Measurements from ENCODE around the gene CRYBG3.
"Not testable (repeated sequence)": the region's sequence is repeated elsewhere in the genome, so short reads cannot be mapped to it uniquely, and the experiment has no call there.

The CRYBG3 gene

GRCh38 chr3:97901313-97902248, 79.8 kb downstream of the CRYBG3 start:
- DNase-seq, result no peak

DNA sequence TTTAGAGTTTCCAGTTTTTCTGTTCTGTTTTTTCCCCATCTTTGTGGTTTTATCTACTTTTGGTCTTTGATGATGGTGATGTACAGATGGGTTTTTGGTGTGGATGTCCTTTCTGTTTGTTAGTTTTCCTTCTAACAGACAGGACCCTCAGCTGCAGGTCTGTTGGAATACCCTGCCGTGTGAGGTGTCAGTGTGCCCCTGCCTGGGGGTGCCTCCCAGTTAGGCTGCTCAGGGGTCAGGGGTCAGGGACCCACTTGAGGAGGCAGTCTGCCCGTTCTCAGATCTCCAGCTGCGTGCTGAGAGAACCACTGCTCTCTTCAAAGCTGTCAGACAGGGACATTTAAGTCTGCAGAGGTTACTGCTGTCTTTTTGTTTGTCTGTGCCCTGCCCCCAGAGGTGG, 88.0 kb downstream of the CRYBG3 start:
- not testable (repeated sequence) for DNase-seq

DNA sequence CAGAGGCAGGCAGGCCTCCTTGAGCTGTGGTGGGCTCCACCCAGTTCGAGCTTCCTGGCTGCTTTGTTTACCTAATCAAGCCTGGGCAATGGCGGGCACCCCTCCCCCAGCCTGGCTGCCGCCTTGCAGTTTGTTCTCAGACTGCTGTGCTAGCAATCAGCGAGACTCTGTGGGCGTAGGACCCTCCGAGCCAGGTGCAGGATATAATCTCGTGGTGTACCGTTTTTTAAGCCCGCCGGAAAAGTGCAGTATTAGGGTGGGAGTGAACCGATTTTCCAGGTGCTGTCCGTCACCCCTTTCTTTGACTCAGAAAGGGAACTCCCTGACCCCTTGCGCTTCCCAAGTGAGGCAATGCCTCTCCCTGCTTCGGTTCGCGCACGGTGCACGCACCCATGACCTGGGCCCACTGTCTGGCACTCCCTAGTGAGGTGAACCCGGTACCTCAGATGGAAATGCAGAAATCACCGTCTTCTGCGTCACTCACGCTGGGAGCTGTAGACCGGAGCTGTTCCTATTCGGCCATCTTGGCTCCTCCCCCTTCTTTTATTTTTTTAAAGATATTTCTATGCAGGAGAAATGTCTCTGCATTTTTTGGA, 88.5 kb downstream of the CRYBG3 start:
- not testable (repeated sequence) for DNase-seq

DNA sequence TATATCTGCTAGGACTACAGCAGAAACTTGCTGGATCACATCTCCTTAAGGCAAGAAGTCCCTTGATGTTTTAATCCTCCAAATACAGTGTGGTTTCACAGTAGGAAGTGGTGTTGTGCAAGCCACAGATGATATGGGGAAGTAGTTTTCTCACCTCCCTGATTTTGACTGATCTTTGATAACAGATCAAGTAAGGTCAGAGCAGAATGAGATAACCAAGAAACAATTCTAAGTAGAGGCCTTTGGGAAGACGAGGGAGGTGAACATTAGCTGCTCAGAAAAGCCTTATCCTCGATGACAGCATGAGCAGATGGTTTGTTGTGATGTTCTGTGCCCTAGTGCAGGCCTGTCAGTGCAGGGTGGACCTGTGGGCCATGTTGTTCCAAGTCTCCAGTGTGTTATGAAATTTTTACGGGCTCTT, 89.1 kb downstream of the CRYBG3 start:
- DNase-seq, result no peak

DNA sequence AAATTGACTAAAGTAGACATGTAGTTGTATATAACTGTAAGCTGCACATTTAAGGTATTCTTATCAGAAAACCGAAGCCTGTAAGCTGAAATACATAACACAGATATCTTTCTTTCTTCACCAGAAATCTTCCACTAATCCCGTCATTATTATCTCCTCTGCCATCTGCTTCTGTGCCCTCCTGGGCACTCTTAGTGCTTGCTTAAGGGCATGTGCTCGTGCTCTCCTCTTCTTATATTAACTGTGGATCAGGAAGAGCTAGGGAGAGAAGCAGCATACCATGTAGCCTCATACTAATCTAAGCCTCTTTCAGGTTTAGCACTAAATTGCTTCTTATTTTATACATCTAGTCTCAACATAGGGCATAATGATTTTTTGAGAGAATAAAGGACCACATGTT, 89.6 kb downstream of the CRYBG3 start:
- no peak for DNase-seq

DNA sequence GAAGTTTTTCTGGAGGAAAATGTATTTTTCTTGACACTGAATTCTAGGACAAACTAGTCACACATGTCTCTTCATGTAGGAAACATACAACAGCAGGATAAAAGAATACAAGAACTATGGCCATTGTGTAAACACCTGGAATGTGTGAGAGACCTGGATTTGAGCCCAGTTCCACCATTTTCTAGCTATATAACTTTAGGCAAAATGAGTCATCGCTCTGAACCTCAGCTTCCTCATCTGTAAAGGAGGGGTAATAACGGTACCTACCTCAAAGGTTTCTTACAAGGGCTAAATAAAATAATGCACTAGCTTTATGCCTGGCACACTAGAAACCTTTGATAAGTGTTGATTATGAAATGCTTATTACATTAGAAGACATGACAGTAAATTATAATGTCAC, 92.6 kb downstream of the CRYBG3 start:
- no peak for DNase-seq

DNA sequence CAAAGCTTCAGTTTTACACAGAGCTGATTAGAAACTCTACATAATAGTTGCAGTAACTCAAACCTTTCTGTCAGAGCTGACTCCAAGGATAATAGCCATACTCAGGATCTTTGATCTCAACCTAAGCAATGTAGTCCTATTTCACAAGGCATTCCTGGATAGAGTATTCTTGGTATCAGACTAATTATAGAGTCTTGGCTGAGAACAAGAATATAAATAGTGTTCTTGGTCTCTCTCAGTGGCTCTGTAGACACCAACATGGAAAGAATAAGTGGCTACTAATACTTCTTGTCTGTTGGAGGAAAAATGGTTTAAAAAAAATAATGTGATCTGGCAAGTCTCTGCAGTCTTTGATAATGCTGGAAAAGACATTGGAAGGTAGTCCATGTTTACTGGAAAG, 94.8 kb downstream of the CRYBG3 start:
- no peak for DNase-seq

DNA sequence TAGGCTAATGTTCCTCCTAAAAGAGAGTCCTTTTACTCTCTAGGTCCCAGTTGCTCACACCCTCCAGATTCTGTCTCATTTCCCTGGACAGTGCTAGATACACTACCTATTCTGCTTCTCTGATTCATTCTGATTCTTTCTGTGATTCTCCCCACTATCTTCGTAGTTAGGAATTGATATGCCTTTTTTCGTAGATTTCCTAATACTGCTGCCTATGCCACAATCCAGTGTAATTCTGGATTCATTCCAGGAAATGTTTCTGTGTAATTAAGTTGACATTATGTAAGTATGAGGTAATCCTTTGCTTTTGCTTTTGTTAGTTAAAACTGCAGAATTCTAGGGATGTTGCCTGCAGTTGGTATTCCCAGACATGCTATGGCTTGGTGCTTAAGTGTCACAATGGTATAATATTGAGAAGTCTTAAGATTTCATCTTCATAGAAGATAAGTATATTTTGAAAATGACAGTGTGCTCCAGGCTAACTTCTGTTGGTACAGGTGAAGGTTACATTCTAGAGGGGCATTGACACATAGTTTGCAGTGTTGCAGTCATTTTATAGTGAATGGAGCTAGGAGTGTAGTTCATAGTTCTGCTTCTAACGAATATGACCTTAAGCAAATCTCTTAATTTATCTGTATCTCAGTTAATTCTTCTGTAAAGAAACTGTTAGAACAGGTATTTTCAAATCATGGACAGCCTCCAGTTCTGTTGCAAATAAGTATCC, 96.2 kb downstream of the CRYBG3 start:
- DNase-seq, result no peak

DNA sequence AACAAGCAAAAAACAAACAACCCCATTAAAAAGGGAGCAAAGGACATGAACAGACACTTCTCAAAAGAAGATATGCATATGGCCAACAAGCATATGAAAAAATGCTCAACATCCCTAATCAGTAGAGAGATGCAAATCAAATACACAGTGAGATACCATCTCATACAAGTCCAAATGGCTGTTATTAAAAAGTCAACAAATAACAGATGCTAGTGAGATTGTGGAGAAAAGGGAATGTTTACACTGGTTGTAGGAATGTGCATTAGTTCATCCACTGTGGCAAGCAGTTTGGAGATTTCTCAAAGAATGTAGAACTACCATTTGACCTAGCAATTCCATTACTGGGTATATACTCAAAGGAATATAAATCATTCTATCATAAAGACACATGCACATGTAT, 105.9 kb downstream of the CRYBG3 start:
- peak; percentile 9 for DNase-seq

GRCh38 chr3:97928986-97929385, 107.2 kb downstream of the CRYBG3 start:
- no peak for DNase-seq

- peak; percentile 47 for DNase-seq
Observed at GRCh38 chr3:97930018-97930417, 108.2 kb downstream of the CRYBG3 start.

DNA sequence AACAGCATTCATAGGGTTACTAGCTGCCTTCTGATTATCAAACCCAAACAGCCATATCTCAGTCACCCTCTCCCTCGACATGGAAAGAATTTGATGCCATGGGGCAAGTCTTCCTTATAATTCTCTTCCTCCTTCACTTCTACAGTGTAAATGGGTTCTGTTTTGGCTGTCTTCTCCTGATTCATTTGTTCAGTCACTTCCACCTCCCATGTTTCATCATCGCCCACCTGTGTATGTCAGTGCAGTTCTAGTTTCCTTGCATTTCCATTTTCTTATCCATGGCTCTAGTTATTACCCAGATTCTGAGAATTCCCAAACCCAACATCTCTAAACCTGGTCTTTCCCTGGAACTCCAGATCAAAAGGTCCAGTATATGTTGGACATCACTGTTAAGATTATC, 109.4 kb downstream of the CRYBG3 start:
- no peak for DNase-seq

GRCh38 chr3:97932387-97932801, 110.6 kb downstream of the CRYBG3 start:
- no peak for DNase-seq

DNA sequence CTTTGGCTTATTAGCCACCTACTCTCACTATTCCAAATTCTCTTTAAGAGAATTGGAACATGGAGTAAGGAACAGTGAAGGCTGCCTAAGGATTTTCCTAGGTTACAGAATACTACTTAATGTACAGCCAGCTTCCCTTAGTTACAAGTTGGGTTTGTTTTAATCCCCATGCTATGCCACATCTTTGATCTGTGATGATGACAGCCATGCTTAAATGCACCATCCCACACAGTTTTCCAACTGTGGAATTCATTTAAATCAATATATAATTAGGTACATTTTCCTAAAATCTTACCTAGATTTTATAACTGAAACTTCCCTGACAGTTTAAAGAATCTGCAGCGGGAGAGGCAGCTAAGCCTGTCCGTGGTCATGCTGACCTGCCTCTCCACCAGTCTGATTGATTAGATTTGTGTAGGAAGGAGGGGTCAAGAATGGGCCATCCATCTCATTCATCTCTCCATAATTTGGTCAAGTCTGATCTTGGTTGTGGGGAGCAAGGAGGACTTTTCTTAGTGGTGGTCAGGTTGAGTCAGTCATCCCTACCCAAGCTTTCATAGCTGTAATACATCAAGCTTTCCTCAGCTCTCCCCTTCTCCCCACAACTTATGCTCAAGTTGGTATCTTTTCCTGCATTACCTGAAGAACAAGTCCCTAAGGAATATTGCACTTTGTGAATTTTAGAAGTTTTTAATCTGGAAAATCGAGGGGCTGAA, 113.3 kb downstream of the CRYBG3 start:
- DNase-seq, result no peak

DNA sequence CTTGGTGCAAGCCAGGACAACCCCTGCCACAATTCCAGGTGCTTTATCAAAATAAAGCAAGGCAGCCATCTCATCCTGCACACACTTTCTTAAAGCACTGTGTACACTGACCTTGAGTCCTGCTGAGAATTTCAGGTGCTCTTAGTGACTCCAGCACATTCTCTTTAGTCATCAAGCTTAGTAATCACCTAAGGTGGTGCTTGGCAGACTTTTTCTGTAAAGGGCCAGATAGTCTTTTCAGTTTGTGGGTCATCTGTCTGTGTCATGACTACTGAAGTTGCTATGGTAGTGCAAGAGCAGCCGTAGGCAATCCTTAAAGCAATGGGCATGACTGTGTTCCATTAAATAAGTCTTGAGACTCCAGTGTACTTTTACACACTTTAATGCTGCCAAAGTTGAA, 114.0 kb downstream of the CRYBG3 start:
- DNase-seq, result no peak

DNA sequence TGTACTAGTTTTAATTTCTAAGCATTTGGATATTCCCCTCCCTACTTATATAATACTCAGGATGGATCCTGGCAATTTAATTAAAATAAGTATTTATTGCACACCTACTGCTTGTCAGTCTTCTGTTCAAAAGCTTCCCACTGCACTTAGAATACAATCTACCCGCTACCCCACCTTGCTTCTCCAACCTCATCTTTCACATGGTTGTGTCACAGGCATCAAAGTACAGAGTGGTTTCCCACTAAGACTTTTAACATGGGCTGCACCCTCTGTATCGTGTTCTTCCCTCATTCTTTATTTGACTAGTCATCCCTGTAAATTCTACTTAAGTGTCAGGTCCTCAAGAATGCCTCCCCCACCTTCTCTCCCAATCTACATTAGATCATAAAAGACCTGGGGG, 115.4 kb downstream of the CRYBG3 start:
- no peak for DNase-seq

DNA sequence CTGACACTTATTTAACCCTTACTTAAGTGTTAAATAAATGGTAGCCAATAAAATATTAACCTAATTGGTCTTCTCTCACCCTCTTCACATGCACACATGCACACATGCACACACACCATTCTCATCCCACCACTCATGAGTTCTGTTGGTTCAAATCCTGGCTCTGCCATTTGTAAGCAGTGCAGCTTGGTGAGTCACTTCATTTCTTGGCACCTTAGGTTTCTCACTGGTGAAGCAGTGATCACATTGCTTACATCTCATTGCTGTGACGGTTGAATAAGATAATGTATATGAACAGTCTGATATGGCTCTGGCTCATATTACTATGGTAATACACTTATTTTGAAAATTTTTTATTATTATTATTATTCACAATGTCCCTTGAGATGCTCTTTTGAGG, 116.6 kb downstream of the CRYBG3 start:
- no peak for DNase-seq

- DNase-seq, result no peak
Observed at GRCh38 chr3:97939401-97939800, 117.6 kb downstream of the CRYBG3 start.

- no peak for DNase-seq
Observed at GRCh38 chr3:97940034-97940433, 118.2 kb downstream of the CRYBG3 start.

DNA sequence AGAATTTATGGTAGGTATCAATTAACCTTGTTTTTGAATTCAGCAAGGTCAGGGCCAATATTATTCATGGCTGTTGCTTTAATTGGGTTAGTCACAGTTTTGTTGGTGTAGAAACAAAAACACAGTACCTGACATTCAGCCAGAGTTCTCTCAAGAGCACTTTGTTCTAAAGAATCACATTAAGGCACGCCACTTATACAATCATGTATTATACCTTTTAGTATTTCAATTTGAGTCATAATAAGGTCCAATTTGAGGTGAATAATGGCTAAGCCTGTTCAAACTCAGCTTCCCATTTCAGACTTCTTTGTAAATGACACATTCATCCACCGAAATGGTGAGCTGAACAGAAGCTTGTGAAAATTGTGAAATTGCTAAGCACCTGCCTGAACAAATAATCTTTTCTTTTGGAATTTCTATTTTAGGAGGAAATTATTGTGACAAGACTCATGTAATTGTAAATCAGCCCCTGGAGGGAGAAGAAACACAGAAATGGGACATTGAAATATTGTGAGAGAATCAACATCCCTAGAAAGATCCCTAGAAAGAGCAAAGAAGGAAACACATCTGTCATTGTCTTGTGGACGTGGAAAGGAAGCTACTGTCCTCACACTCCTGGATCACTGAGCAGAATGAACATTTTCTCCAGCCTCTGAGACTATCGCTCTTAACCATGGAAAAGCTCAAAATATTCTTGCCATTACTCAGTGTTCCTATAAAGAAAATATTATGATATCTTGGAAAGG, 121.2 kb downstream of the CRYBG3 start:
- DNase-seq, result no peak

DNA sequence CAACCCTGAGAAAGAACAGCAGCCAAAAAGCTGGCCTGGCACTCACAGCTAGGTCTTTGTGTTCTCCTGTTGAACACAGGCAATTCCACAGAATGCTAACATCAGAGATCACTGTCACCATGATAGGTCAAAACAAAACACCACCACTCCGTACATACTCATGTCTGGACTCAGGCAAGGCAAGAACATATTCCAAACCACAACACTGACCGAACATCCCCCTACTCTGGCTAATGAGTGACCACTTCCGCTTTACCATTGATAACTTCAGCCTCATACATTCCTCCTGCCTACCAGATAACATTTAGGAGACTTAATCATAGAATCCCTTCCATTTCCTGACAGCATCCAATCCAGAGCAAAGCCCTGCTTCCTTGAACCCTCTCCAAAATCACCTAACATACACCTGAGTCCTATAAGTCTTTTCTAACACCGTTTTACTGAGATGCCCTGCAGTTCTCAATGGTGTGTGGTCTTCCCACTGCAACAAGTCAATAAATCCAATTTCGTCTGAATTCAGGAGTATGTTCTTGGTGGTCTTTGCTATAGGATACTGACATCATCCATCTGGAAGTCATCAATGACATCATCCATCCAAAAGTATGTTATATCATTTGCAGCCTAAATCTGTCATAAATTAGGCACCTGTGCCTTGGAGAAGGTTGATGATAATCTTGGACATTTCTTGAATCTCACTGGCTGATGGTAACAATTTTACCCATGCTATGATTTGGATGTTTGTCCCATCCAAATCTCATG, 126.7 kb downstream of the CRYBG3 start:
- DNase-seq, result no peak

DNA sequence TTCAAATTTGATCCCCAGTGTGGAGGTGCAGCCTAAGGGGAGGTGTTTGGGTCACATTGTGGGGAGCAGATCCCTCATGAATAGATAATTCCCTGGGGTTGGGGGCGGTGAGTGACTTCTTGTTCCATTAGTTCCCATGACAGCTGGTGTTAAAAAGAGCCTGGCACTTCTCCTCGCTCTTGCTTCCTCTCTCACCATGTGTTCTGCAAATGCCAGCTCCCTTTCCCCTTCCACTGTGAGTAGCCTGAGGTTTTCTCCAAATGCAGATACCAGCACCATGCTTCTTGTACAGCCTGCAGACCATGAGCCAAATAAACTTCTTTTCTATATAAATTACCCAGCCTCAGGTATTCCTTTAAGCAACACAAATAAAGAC, 127.3 kb downstream of the CRYBG3 start:
- no peak for DNase-seq
